Muscle of arm (tissue), 14 donors: Measurements from ENCODE around the gene PEX11A. TPM values are rescaled to one million over a fixed set of nuclear protein-coding genes. Genes with fewer than 3 reads are reported as not detected.
"Not testable (repeated sequence)": the region's sequence is repeated elsewhere in the genome, so short reads cannot be mapped to it uniquely, and the experiment has no call there.

Experiments
- DNase-seq: peaks from one replicate; pipeline ENCODE4 v3.0.0-alpha.2; 2013
- long read RNA-seq, 11 donors: transcript quantifications; one replicate each; lab custom pipeline, GENCODE V29; 2026
- polyA plus RNA-seq, 12 donors: library from polyadenylated mRNA; unstranded; fragments of 120-200 nt; gene quantifications; one replicate each; pipeline ENCODE4 v1.2.1, GENCODE V29; 2013; ENCODE audit not compliant: insufficient read length in 12 of 12

The PEX11A gene
- 1 to 10 TPM in 10 of 12 donors, not detected in 2; 4.4 to 7.9 (median 6.1) TPM for polyA plus RNA-seq
- long read RNA-seq, donor 1, transcript PEX11A-201 (3 exons, 2,740 nt), result major isoform, 5 of 7 reads
- long read RNA-seq, donor 1, partial matches to known transcripts, result 0 of 7 reads
- long read RNA-seq, donor 1, other reads (novel, unspliced or antisense), result 0 of 7 reads
- long read RNA-seq, donor 2, partial matches to known transcripts, result 0 of 3 reads
- long read RNA-seq, donor 2, other reads (novel, unspliced or antisense), result 0 of 3 reads
- long read RNA-seq, donor 3, partial matches to known transcripts, result 0 of 1 reads
- long read RNA-seq, donor 3, other reads (novel, unspliced or antisense), result 0 of 1 reads
- long read RNA-seq, donor 4, partial matches to known transcripts, result 0 of 1 reads
- long read RNA-seq, donor 4, other reads (novel, unspliced or antisense), result 0 of 1 reads
- long read RNA-seq, donor 5, partial matches to known transcripts, result 0 of 2 reads
- long read RNA-seq, donor 5, other reads (novel, unspliced or antisense), result 0 of 2 reads
- long read RNA-seq, donor 6, result 0 reads
- long read RNA-seq, donor 7, result 0 reads
- long read RNA-seq, donor 8, partial matches to known transcripts, result 0 of 1 reads
- long read RNA-seq, donor 8, other reads (novel, unspliced or antisense), result 0 of 1 reads
- long read RNA-seq, donor 9, partial matches to known transcripts, result 0 of 1 reads
- long read RNA-seq, donor 9, other reads (novel, unspliced or antisense), result 0 of 1 reads
- long read RNA-seq, donor 10, partial matches to known transcripts, result 0 of 2 reads
- long read RNA-seq, donor 10, other reads (novel, unspliced or antisense), result 0 of 2 reads
- long read RNA-seq, donor 11, partial matches to known transcripts, result 0 of 1 reads
- long read RNA-seq, donor 11, other reads (novel, unspliced or antisense), result 0 of 1 reads

GRCh38 chr15:89690276-89691218 lies at the start of gene PEX11A, which contains the start of gene WDR93:
PEX11A (minus strand) TSS chr15:89690754; CDS start chr15:89690632, 122 bp downstream.
WDR93 (plus strand) TSS chr15:89690811; CDS start chr15:89701747, 10,936 bp downstream.
- DNase-seq, result peak; percentile 74

- peak; percentile 77 for DNase-seq
Measured at GRCh38 chr15:89740137-89740536, 49.6 kb upstream of the PEX11A start.

GRCh38 chr15:89735773-89736172 lies 45.2 kb upstream of the PEX11A start:
- no peak for DNase-seq

GRCh38 chr15:89732451-89733172 lies 42.1 kb upstream of the PEX11A start:
- no peak for DNase-seq

- no peak for DNase-seq
Measured at GRCh38 chr15:89731275-89731674, 40.7 kb upstream of the PEX11A start.

- DNase-seq, result no peak
Measured at GRCh38 chr15:89728254-89728653, 37.7 kb upstream of the PEX11A start.

GRCh38 chr15:89725064-89725463 lies 34.5 kb upstream of the PEX11A start:
- DNase-seq, result no peak

- no peak for DNase-seq
Measured at GRCh38 chr15:89724621-89725020, 34.1 kb upstream of the PEX11A start.

- no peak for DNase-seq
Measured at GRCh38 chr15:89723031-89723430, 32.5 kb upstream of the PEX11A start.

GRCh38 chr15:89714775-89715174 lies 24.2 kb upstream of the PEX11A start:
- DNase-seq, result no peak

GRCh38 chr15:89707577-89707976 lies 17.0 kb upstream of the PEX11A start:
- DNase-seq, result no peak

GRCh38 chr15:89704411-89704810 lies 13.9 kb upstream of the PEX11A start:
- DNase-seq, result no peak

- DNase-seq, result no peak
Measured at GRCh38 chr15:89695198-89695597, 4.6 kb upstream of the PEX11A start.

- no peak for DNase-seq
Measured at GRCh38 chr15:89693696-89694095, 3.1 kb upstream of the PEX11A start.

- DNase-seq, result no peak
Measured at GRCh38 chr15:89693091-89693490, 2.5 kb upstream of the PEX11A start.

GRCh38 chr15:89689930-89690275 lies 651 bp downstream of the PEX11A start:
- DNase-seq, result not testable (repeated sequence)

GRCh38 chr15:89686522-89686921 lies 4.0 kb downstream of the PEX11A start:
- no peak for DNase-seq

GRCh38 chr15:89685995-89686394 lies 4.6 kb downstream of the PEX11A start:
- DNase-seq, result no peak

- DNase-seq, result no peak
Measured at GRCh38 chr15:89681146-89681545, 9.4 kb downstream of the PEX11A start.

- no peak for DNase-seq
Measured at GRCh38 chr15:89680282-89680873, 10.2 kb downstream of the PEX11A start.
